DMS 273 (cell line): ENCODE measurements around the gene KCNV2.

ENCODE experiments used
- DNase-seq: peaks from one replicate; lab custom pipeline; 2025; ENCODE audit not compliant: unreplicated experiment; lab: John Stamatoyannopoulos, UW

Gene KCNV2

GRCh38 chr9:2718698-2719033 is 1.4 kb downstream of the KCNV2 start:
- no peak for DNase-seq

- no peak for DNase-seq
These were observed 2.9 kb downstream of the KCNV2 start for GRCh38 chr9:2720179-2720654.

- DNase-seq, result peak; percentile 57
These were observed 5.4 kb downstream of the KCNV2 start for GRCh38 chr9:2722715-2723114.

- DNase-seq, result no peak
These were observed 6.2 kb downstream of the KCNV2 start for GRCh38 chr9:2723376-2724065.

- no peak for DNase-seq
These were observed 7.8 kb downstream of the KCNV2 start for GRCh38 chr9:2725126-2725525.

- no peak for DNase-seq
These were observed 8.8 kb downstream of the KCNV2 start for GRCh38 chr9:2725898-2726649.

- DNase-seq, result no peak
These were observed 9.5 kb downstream of the KCNV2 start for GRCh38 chr9:2726650-2727340.

GRCh38 chr9:2727374-2727773 is 10.1 kb downstream of the KCNV2 start:
- DNase-seq, result no peak

- peak; percentile 70 for DNase-seq
These were observed 10.8 kb downstream of the KCNV2 start for GRCh38 chr9:2727966-2728613.

GRCh38 chr9:2729003-2729402 is 11.7 kb downstream of the KCNV2 start:
- no peak for DNase-seq

- no peak for DNase-seq
These were observed 12.4 kb downstream of the KCNV2 start for GRCh38 chr9:2729721-2730120.

GRCh38 chr9:2730971-2731370 is 13.7 kb downstream of the KCNV2 start:
- DNase-seq, result no peak

GRCh38 chr9:2732492-2732891 is 15.2 kb downstream of the KCNV2 start:
- DNase-seq, result no peak

- peak; percentile 29 for DNase-seq
These were observed 23.3 kb downstream of the KCNV2 start for GRCh38 chr9:2740616-2741015.

- DNase-seq, result no peak
These were observed 24.3 kb downstream of the KCNV2 start for GRCh38 chr9:2741441-2742158.

GRCh38 chr9:2742214-2742613 is 24.9 kb downstream of the KCNV2 start:
- DNase-seq, result no peak

- no peak for DNase-seq
These were observed 26.7 kb downstream of the KCNV2 start for GRCh38 chr9:2743937-2744529.

- DNase-seq, result no peak
These were observed 28.5 kb downstream of the KCNV2 start for GRCh38 chr9:2745560-2746380.

- no peak for DNase-seq
These were observed 32.2 kb downstream of the KCNV2 start for GRCh38 chr9:2749485-2749884.

GRCh38 chr9:2755285-2755684 is 38.0 kb downstream of the KCNV2 start:
- DNase-seq, result peak; percentile 36
